ACHN (cell line): ENCODE results near the gene PRB4.
"Not testable (repeated sequence)": the region's sequence is repeated elsewhere in the genome, so short reads cannot be mapped to it uniquely, and the experiment has no call there.

Source experiments
- DNase-seq: peaks from one replicate; pipeline ENCODE4 v3.0.0-alpha.2; 2015
- in situ Hi-C: cut with HindIII; loops from 2 replicates; pipeline ENCODE4 v1.10.0; 2017; ENCODE audit warnings: low sequenced_read_pairs, low pct_ligation_motif_present, low pct_unique_long_range_greater_than_20kb

PRB4 gene

DNA sequence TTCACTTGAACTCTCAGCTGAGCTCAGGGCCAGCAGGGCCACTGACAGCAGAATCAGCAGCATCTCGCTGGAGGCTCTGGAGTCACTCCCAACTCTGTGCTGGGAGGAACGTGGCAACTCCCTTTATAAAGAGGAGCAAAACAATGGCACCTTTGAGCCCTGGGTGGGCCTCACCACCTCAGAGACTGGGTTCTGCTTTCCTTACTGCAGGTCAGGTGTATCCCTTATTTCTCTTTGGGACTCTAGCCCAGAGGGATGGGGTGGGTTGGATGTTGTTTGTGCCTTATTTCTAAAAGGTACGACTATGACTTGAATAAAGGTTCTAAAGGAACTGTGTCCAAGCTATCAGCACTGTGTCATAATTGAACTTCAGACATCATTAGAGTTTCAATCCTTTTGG, at the start of gene PRB4:
Gene PRB4, minus strand, starts transcription at position 101 of the 400 bp plus-strand sequence. Its CDS starts 38 bp downstream, at position 63.
- DNase-seq, result no peak
- in situ Hi-C loops, result no loop called here

DNA sequence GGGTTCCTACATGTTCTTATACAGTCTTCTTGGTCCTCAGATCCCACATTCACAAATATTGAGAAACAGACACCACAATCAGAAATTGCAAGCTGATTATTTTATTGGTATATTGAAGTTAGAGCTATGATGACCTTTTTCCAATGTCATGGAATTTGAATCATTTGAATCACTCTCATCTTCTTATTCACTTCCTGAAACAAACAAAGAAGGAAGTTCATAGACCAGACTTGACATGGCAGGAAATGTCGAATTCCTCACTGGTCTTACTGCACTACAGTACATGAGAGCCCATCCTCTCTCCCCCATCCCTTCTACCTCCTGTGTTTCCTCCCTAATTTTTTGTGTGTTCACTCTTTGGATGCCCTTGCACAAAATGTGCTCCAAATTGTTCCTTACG, 41.5 kb upstream of the PRB4 start:
- in situ Hi-C loops, DNase-seq: not testable (repeated sequence)

DNA sequence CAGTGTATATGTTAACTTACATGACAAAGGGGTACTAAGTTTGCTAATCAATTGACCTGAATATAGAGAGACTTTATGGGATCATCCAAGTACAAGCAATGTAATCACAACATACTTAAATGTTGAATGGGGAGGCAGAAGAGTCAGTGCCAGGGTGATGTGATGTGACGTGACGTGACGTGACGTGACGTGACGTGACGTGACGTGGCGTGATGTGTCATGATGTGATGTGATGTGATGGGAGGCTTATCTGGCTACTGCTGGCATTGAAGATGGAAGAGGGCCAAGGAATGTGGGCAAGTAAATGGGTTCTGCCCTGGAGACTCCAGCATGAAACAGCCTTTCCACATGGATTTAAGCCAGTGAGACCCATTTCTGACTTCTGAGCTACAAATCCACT, 38.2 kb upstream of the PRB4 start:
- no peak for DNase-seq
- in situ Hi-C loops, result no loop called here

DNA sequence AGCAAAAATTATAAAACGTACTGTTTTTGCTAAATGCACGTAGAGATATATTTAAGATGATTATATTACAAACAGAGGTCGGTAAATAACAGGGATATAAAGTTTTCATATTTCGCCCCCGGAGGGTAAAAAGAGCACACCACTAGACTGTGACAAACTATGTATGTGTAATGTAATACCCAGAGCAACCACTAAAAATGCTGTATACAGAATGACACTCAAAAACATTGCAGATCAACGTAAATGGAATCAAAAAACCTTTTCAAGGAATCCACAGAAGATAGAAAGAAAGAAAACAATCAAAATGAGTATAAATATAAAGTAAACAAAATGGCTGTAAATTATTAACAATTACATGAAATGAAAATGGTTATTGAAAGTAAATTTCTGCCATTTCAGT, 37.6 kb upstream of the PRB4 start:
- in situ Hi-C loops, result no loop called here
- DNase-seq, result peak; percentile 35

DNA sequence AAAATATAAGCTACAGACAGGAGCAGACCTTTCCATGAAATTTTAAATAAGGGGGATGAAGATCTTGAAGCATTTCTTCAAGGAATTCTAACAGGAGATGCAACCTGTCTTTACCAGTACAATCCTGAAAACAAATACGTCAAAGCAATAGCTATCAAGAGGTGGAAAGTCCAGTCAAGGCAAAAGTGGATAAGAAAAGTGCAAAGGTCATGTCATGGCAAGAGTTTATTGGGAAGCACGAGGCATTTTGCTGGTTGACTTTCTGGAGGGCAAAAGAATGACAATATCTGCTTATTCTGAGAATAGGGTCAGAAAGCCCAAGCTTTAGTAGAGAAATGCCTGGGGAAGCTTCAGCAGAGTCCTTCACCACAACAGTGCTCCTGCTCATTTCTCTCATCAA, 34.3 kb upstream of the PRB4 start:
- in situ Hi-C loops, result no loop called here

DNA sequence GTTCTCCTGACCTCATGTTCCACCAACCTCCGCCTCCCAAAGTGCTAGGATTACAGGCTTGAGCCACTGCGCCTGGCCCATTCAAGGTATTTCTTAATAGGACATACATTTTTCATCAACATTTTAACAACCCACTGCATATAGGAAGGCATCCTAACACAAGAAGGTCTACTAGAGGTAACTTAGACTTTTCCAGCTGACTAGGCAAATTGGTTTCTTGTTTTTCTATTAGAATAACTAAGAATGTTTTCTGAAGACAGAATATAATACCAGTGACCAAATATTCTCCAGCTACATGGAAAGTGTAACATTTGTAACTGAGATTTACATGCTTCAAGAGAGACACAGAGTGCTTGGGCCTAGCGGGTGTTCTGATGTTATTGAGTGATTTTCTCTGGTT, 14.2 kb upstream of the PRB4 start:
- in situ Hi-C loops, result no loop called here

More for the DNA sequence above, 34.3 kb upstream of the PRB4 start:
- DNase-seq, result no peak

DNA sequence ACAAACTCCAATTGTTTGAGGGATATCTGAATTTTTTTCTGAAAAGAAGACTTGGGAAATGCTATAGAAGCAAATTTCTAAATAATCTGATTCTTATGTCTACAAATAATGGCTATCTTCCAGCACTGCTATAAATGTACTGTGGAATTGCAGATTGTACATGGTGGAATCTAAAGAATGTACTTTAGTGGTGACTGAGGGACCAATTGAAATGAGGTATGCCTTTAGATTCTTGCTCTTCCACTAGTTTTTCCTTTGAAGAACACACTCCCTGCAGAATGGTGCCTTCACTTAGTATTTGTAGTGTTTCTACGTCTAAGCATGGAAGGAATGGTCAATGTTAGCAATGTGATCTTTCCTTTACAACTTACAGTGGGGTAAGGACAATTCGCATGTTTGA, 11.7 kb upstream of the PRB4 start:
- in situ Hi-C loops, result no loop called here
- peak; percentile 24 for DNase-seq

More for the DNA sequence above, 14.2 kb upstream of the PRB4 start:
- DNase-seq, result no peak

DNA sequence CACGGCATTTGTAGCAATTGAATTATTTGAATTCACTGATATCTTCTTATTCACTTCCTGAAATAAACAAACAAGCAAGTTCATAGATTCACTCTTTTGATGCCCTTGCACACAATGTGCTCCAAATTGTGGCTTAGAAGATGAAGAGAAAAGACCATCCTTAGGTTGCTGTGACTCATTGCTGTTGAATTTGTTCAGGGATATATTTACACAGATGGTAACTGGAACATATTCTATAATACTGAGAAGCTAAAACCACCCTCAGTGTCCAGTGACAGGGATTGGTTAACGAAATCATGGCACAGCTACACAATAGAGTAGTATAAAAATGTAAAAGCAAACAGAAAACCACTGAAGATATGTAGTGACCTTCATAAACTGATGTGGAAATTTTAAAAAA, 3.1 kb downstream of the PRB4 start:
- in situ Hi-C loops, result no loop called here
- DNase-seq, result no peak

DNA sequence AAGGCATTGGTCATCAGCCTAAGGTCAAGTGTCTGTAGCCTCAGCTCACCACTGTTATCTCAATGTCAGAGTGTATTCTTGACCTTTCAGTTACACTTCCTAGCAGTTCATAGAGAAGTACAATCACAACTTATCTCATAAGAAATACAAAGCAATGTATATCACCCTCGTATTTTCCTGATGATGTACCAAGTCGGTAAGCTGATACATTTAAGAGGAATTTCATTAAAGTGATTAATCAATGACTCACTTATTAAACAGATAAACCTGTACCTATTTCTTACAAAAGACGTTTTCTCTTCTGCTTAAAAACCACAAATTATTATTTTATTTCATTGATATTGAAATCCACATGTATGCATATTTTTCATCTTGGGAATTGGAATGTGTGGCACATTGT, 36.8 kb downstream of the PRB4 start:
- DNase-seq, result no peak
- in situ Hi-C loops, result no loop called here

DNA sequence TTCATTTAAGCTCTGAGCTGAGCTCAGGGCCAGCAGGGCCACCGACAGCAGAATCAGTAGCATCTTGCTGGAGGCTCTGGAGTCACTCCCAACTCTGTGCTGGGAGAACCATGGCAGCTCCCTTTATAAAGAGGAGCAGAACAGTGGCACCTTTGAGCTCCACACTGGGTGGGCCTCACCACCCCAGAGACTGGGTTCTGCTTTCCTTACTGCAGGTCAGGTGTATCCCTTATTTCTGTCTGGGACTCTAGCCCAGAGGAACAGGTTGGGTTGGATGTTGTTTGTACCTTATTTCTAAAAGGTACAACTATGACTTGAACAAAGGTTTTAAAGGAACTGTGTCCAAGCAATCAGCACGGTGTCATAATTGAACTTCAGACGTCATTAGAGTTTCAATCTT, 40.6 kb downstream of the PRB4 start, which contains the start of gene PRB3:
Gene PRB3, minus strand, starts transcription at position 101 of the 400 bp plus-strand sequence. Its CDS starts 38 bp downstream, at position 63.
- in situ Hi-C loops, result no loop called here
- DNase-seq, result no peak

DNA sequence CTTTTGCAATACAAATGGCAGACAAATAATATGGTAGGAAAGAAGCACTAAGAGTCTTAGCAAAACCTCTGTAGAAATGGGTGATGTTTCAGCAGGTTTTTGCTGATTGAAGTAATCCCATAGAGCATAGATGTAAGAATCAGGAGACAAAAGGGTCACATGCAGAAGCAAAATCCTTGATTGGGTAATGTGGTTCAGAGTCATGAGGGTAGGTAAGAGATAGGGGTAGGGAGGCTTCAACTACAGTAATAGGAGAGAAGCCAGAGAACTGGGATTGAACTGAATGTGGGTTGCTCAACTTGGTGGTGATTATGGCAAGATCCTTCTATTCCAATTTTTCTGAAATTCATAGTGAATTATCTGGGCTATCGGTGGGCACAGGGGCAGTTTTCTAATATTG, 45.7 kb downstream of the PRB4 start:
- DNase-seq, result no peak
- in situ Hi-C loops, result no loop called here
